Measurements from ENCODE around the gene TBC1D1.
A peak's percentile ranks its signal among the peaks of the same experiment; 100 is the strongest.

The TBC1D1 gene

DNA sequence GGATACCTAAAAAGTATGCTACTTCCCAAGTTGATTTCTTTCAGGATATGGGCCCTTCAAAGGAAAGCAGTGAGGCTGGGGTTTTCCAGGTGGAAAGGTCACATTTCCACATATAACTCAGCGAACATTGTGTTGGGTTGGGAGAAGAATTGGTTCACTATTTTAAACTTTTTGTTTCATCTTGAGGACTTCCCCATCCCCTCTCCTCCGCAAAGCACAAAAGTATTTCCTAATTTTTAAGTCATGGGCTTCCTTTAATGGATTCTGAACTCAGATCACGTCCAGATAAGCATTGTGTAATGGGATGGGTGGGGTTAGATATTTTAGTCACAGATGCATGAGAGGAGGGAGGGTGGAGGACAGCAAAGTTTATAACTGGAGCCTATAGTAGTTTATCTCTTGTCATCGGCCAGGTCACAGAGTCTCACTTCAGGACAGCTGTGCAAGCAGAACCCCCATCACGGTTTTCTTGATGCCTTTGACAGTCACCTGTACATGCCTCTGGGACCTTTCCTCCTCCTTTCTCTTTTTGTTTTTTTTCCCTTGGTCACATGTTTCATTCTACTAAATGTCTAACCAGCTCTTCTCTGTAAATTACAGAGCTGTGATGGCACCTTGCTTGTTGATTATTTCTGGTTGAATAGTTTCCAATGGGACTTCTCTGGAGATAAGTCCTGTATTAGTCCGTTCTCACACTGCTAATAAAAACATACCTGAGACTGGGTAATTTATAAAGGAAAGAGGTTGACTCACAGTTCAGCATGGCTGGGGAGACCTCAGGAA lies 184.7 kb downstream of the TBC1D1 start:
- no peak for TF ChIP-seq CTCF (IDR thresholded peaks at IDR 0.05; ENCODE audit: low read depth, low read length)
- no peak overlapping the region for H3K4me3 ChIP-seq (ENCODE audit: low read depth, low read length)

GRCh38 chr4:38076153-38076669 lies 185.3 kb downstream of the TBC1D1 start:
- no peak for TF ChIP-seq CTCF (IDR thresholded peaks at IDR 0.05; ENCODE audit: low read depth, low read length)
- H3K4me3 ChIP-seq (ENCODE audit: low read depth, low read length): no peak overlapping the region

- H3K4me3 ChIP-seq (ENCODE audit: low read depth, low read length): no peak overlapping the region
- TF ChIP-seq CTCF (IDR thresholded peaks at IDR 0.05; ENCODE audit: low read depth, low read length): no peak
Measured at GRCh38 chr4:38077791-38078489, 187.1 kb downstream of the TBC1D1 start.

DNA sequence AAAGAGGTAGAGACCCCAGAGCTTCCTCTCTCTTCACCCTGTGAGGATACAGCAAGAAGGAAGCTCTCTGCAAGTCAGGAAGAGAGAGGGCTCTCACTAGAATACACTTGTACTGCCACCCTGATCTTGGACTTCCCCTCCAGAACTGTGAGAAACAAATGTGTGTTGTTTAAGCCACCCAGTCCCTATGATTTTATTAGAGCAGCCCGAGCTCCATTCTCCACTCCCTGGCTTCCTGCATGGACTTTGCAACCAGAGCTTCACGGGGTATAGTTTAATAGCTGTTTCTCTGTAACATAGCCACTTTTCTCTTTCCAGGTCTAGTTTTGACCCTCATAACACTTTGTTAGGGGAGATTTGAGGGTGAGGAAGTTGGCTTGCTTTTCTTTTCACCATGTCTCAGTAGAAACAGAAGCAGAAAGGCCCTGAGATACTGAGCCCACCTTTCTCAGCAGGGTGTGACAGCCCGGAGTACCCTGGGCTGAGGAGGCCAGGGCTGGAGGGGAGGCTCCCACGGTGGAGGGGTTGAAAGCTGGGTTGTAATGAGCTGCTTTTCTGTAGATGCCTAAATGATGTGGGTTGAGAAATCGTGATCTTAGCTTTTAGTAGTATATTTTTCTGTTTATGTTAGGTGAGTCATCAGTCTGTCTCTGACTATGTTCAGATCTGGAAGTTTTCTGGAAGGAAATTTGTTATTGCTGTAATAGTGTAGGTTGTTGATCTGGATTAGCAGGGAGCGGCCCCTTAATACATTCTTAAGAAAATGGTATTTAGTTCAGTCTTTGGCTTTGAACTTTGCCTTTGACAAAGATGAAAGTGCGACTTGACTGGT lies 187.9 kb downstream of the TBC1D1 start:
- H3K4me3 ChIP-seq (ENCODE audit: low read depth, low read length): 0 out of 2 replicates have a peak overlapping the region, but pooled peaks have one; percentile 17
- no peak for TF ChIP-seq CTCF (IDR thresholded peaks at IDR 0.05; ENCODE audit: low read depth, low read length)

- no peak for TF ChIP-seq CTCF (IDR thresholded peaks at IDR 0.05; ENCODE audit: low read depth, low read length)
- H3K4me3 ChIP-seq (ENCODE audit: low read depth, low read length): no peak overlapping the region
Measured at GRCh38 chr4:38080061-38080974, 189.4 kb downstream of the TBC1D1 start.

DNA sequence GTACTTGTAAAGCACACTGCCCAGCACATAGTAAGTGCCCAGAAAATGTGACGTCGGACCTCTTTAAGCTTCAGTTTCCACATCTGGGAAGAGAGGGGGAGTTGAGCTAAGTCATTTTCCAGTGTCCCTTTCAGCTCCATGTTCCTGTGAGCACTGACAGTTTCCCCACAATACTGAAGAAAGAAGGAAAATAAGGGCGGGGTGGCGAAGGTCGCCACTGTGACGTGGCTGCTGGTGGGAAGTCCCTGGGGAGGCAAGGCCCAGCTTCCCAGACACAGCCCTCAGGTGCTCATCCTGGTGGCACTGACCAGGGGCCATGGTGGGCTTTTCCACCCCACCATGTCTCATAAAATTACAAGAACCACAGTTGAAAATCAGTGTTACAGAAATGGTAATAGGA lies 191.1 kb downstream of the TBC1D1 start:
- no peak for TF ChIP-seq CTCF (IDR thresholded peaks at IDR 0.05; ENCODE audit: low read depth, low read length)
- H3K4me3 ChIP-seq (ENCODE audit: low read depth, low read length): no peak overlapping the region

All from WI38 (cell line).